ENCODE measurements around the gene CEP131.
A peak's percentile ranks its signal among the peaks of the same experiment; 100 is the strongest.

Gene CEP131

GRCh38 chr17:81222906-81223761 is at the start of gene CEP131:
CEP131 (minus strand) TSS chr17:81222965; CDS start chr17:81220056, 2,909 bp downstream.
- peak; percentile 99 for DNase-seq (ENCODE audit: low spot score)

- no peak for DNase-seq (ENCODE audit: low spot score)
Measured at GRCh38 chr17:81271226-81271625, 48.5 kb upstream of the CEP131 start.

GRCh38 chr17:81270279-81270678 is 47.5 kb upstream of the CEP131 start:
- no peak for DNase-seq (ENCODE audit: low spot score)

GRCh38 chr17:81267390-81268067 is 44.8 kb upstream of the CEP131 start:
- DNase-seq (ENCODE audit: low spot score) = no peak

GRCh38 chr17:81265576-81265975 is 42.8 kb upstream of the CEP131 start:
- no peak for DNase-seq (ENCODE audit: low spot score)

GRCh38 chr17:81264640-81265039 is 41.9 kb upstream of the CEP131 start:
- DNase-seq (ENCODE audit: low spot score) = no peak

- DNase-seq (ENCODE audit: low spot score) = no peak
Measured at GRCh38 chr17:81263371-81264181, 40.8 kb upstream of the CEP131 start.

- no peak for DNase-seq (ENCODE audit: low spot score)
Measured at GRCh38 chr17:81261582-81262336, 39.0 kb upstream of the CEP131 start.

- no peak for DNase-seq (ENCODE audit: low spot score)
Measured at GRCh38 chr17:81261096-81261495, 38.3 kb upstream of the CEP131 start.

- no peak for DNase-seq (ENCODE audit: low spot score)
Measured at GRCh38 chr17:81260641-81261040, 37.9 kb upstream of the CEP131 start.

- no peak for DNase-seq (ENCODE audit: low spot score)
Measured at GRCh38 chr17:81260171-81260570, 37.4 kb upstream of the CEP131 start.

GRCh38 chr17:81259058-81259605 is 36.4 kb upstream of the CEP131 start:
- DNase-seq (ENCODE audit: low spot score) = no peak

GRCh38 chr17:81258292-81258691 is 35.5 kb upstream of the CEP131 start:
- DNase-seq (ENCODE audit: low spot score) = no peak

GRCh38 chr17:81257533-81257932 is 34.8 kb upstream of the CEP131 start:
- no peak for DNase-seq (ENCODE audit: low spot score)

GRCh38 chr17:81256616-81257015 is 33.9 kb upstream of the CEP131 start:
- no peak for DNase-seq (ENCODE audit: low spot score)

GRCh38 chr17:81254955-81255717 is 32.4 kb upstream of the CEP131 start:
- no peak for DNase-seq (ENCODE audit: low spot score)

- DNase-seq (ENCODE audit: low spot score) = peak; percentile 61
Measured at GRCh38 chr17:81253358-81254131, 30.8 kb upstream of the CEP131 start.

GRCh38 chr17:81252987-81253329 is 30.2 kb upstream of the CEP131 start:
- DNase-seq (ENCODE audit: low spot score) = no peak

- no peak for DNase-seq (ENCODE audit: low spot score)
Measured at GRCh38 chr17:81252326-81252986, 29.7 kb upstream of the CEP131 start.
